Transverse colon (tissue), 4 donors: ENCODE measurements around the gene COLEC12. TPM values are rescaled to one million over a fixed set of nuclear protein-coding genes. Genes with fewer than 3 reads are reported as not detected.
A peak's percentile ranks its signal among the peaks of the same experiment; 100 is the strongest.

Experiments used
- DNase-seq: peaks from one replicate; pipeline ENCODE4 v3.0.0-alpha.2; 2019
- H3K27ac ChIP-seq, 4 donors: fragments of 200-600 bp; sonication (generic); 2 replicates each; pipeline ENCODE4 v1.5.1; 2016 to 2018; ENCODE audit warnings: inconsistent platforms in 4 of 4
- H3K27me3 ChIP-seq: fragments of 200-600 bp; sonication (generic); 2 replicates; pipeline ENCODE4 v1.5.1; 2017; ENCODE audit warnings: inconsistent platforms
- H3K36me3 ChIP-seq, 4 donors: fragments of 200-600 bp; sonication (generic); 2 replicates each; pipeline ENCODE4 v1.5.1; 2017 to 2019; ENCODE audit warnings: inconsistent platforms in 4 of 4
- H3K4me1 ChIP-seq, 4 donors: fragments of 200-600 bp; sonication (generic); 2 replicates each; pipeline ENCODE4 v1.5.1; 2017 to 2020; ENCODE audit warnings: inconsistent platforms in 4 of 4
- H3K4me3 ChIP-seq, 4 donors: fragments of 200-600 bp; sonication (generic); 1 replicate in 1 of 4; 2 replicates in 3 of 4; pipeline versions ENCODE4 v1.5.1 to v1.6.1; 2017 to 2019; ENCODE audit warnings: inconsistent platforms in 4 of 4
- H3K9me3 ChIP-seq, 2 donors: fragments of 200-600 bp; sonication (generic); 2 replicates each; pipeline ENCODE4 v1.5.1; 2017 to 2019; ENCODE audit warnings: inconsistent platforms in 2 of 2
- CTCF ChIP-seq, 5 experiments: fragments of 200-600 bp in 3 of 5; fragments of 450-650 bp in 2 of 5; sonication (generic) in 3 of 5; IDR thresholded peaks; 1 replicate in 2 of 5; 2 replicates in 3 of 5; pipeline ENCODE4 v1.5.1; 2016 to 2017; ENCODE audit warnings: antibody characterized with exemption in 5 of 5, inconsistent platforms in 3 of 5, mild to moderate bottlenecking in 2 of 5, moderate library complexity in 1 of 5
- EP300 ChIP-seq: sonication (generic); formaldehyde crosslinking; IDR thresholded peaks from one replicate; pipeline ENCODE4 v1.6.1; 2017; ENCODE audit warnings: antibody characterized with exemption, low read depth
- POLR2A ChIP-seq: fragments of 450-650 bp; IDR thresholded peaks from one replicate; pipeline ENCODE4 v1.6.1; 2016; ENCODE audit warnings: antibody characterized with exemption, mild to moderate bottlenecking, moderate library complexity
- POLR2AphosphoS5 ChIP-seq, 3 donors: sonication (generic); formaldehyde crosslinking; IDR thresholded peaks; one replicate each; pipeline ENCODE4 v1.6.1; 2016; ENCODE audit warnings: antibody characterized with exemption in 3 of 3
- WGBS, 2 donors: methylation state at CpG; one replicate each; pipeline ENCODE4 v1.1.5; 2018; ENCODE audit warnings: low coverage in 1 of 2; 5-methylcytosine and 5-hydroxymethylcytosine counted together
- in situ Hi-C, 4 donors: fragments of 200-750 bp; cut with MboI; loops; one replicate each; pipeline versions ENCODE4 v1.15.0 to v1.15.1; 2017; ENCODE audit warnings: low sequenced_read_pairs in 3 of 4, low pct_ligation_motif_present in 1 of 4, low pct_unique_long_range_greater_than_20kb in 1 of 4
- intact Hi-C: fragments of 100-400 bp; cut with DNase I; formaldehyde crosslinking; loops from one replicate; pipeline ENCODE4 v1.15.1; 2023; ENCODE audit warnings: low total_unique reads
- total RNA-seq, 4 donors: library from RNA; depleted of rRNA; stranded (reverse); fragments of >200 nt; gene quantifications; one replicate each; pipeline ENCODE4 v1.1.0, GENCODE V29; 2016

COLEC12 gene
- total RNA-seq, 4 donors from 2014 or later = 1.4 to 7.8 (median 2.8) TPM

GRCh38 chr18:446941-447560, 53.5 kb downstream of the COLEC12 start:
- in situ Hi-C loops = no loop called here
- no peak for DNase-seq
- Histone ChIP-seq H3K27ac (no peak overlapping the region), H3K9me3 (no peaks in the 10 kb centered on the region), H3K27me3 (no peaks in the 10 kb centered on the region), H3K4me3 (no peak overlapping the region), H3K4me1 (no peaks in the 10 kb centered on the region), H3K36me3 (no peaks in the 10 kb centered on the region)
- TF ChIP-seq POLR2A (no peak), CTCF (IDR thresholded peaks at IDR 0.05) (no peak), EP300 (no peak), POLR2AphosphoS5 (IDR thresholded peaks at IDR 0.05) (no peak)
- intact Hi-C loops = no loop called here
- WGBS, 2 donors = 55 to 60% methylated on average over 1 to 5 of the region's 5 CpGs

- 61 to 87% methylated on average over 3 of the region's 3 CpGs for WGBS, 2 donors
- in situ Hi-C loops = no loop called here
These were observed 55.4 kb downstream of the COLEC12 start for GRCh38 chr18:445055-445454.

GRCh38 chr18:438571-438970, 61.9 kb downstream of the COLEC12 start:
- intact Hi-C loops (no loop called here), in situ Hi-C loops (no loop called here)
- Histone ChIP-seq H3K36me3 (no peaks in the 10 kb centered on the region), H3K4me3 (no peak overlapping the region), H3K27ac (no peak overlapping the region), H3K4me1 (peaks cover 0 to under 1% (median 0%) of the 10 kb centered on the region in 4 donors), H3K9me3 (no peaks in the 10 kb centered on the region), H3K27me3 (no peaks in the 10 kb centered on the region)
- 62 to 89% methylated on average over 2 of the region's 2 CpGs for WGBS, 2 donors
- TF ChIP-seq CTCF (IDR thresholded peaks at IDR 0.05) (no peak), POLR2A (no peak), POLR2AphosphoS5 (IDR thresholded peaks at IDR 0.05) (no peak), EP300 (no peak)
- no peak for DNase-seq

More at GRCh38 chr18:445055-445454, 55.4 kb downstream of the COLEC12 start:
- Histone ChIP-seq H3K9me3 (no peaks in the 10 kb centered on the region), H3K27me3 (no peaks in the 10 kb centered on the region), H3K27ac (no peak overlapping the region), H3K4me3 (no peak overlapping the region), H3K36me3 (no peaks in the 10 kb centered on the region), H3K4me1 (no peaks in the 10 kb centered on the region)
- TF ChIP-seq POLR2AphosphoS5 (IDR thresholded peaks at IDR 0.05) (no peak), POLR2A (no peak)
- no peak for DNase-seq
- intact Hi-C loops = no loop called here

- in situ Hi-C loops (no loop called here), intact Hi-C loops (no loop called here)
- H3K4me1 ChIP-seq = peaks cover 0 to 5% (median 0%) of the 10 kb centered on the region in 4 donors
- no peaks in the 10 kb centered on the region for H3K36me3 ChIP-seq
- no peaks in the 10 kb centered on the region for H3K9me3 ChIP-seq
- no peak overlapping the region for H3K27ac ChIP-seq
- TF ChIP-seq POLR2AphosphoS5 (IDR thresholded peaks at IDR 0.05) (no peak), EP300 (no peak), POLR2A (no peak), CTCF (IDR thresholded peaks at IDR 0.05) (no peak)
- DNase-seq = no peak
- whole genome bisulfite sequencing, 2 donors = 50 to 87% methylated on average over 1 to 4 of the region's 4 CpGs
- H3K4me3 ChIP-seq = no peak overlapping the region
- H3K27me3 ChIP-seq = no peaks in the 10 kb centered on the region
These were observed 64.6 kb downstream of the COLEC12 start for GRCh38 chr18:435940-436339.

GRCh38 chr18:434410-434809, 66.1 kb downstream of the COLEC12 start:
- DNase-seq = no peak
- H3K4me1 ChIP-seq = peaks cover 0 to 5% (median 0%) of the 10 kb centered on the region in 4 donors
- H3K36me3 ChIP-seq = no peaks in the 10 kb centered on the region
- 0 to 60% methylated on average over 1 of the region's 1 CpG for WGBS, 2 donors
- in situ Hi-C loops (no loop called here), intact Hi-C loops (no loop called here)
- H3K4me3 ChIP-seq = no peak overlapping the region
- H3K9me3 ChIP-seq = no peaks in the 10 kb centered on the region
- no peaks in the 10 kb centered on the region for H3K27me3 ChIP-seq
- TF ChIP-seq EP300 = no peak
- no peak for TF ChIP-seq CTCF (IDR thresholded peaks at IDR 0.05)
- peak in 1 of 3 donors; percentile 21 for TF ChIP-seq POLR2AphosphoS5 (IDR thresholded peaks at IDR 0.05)
- no peak overlapping the region for H3K27ac ChIP-seq
